Amniotic stem cell (primary cell): ENCODE measurements around the gene RAD23B.

Experiments
- DNase-seq: peaks from one replicate; lab custom pipeline; 2025; lab: John Stamatoyannopoulos, UW

Gene RAD23B

GRCh38 chr9:107378006-107378405 is 94.9 kb downstream of the RAD23B start:
- no peak for DNase-seq
